Ishikawa (cell line): Measurements from ENCODE around the gene CD74.

Source experiments
- CEBPB ChIP-seq: IDR thresholded peaks from 2 replicates; pipeline ENCODE4 v1.6.1; 2012
- CREB1 ChIP-seq: IDR thresholded peaks from 2 replicates; pipeline ENCODE4 v1.6.1; 2012; ENCODE audit warnings: low read depth
- EGR1 ChIP-seq: IDR thresholded peaks from 2 replicates; pipeline ENCODE4 v1.6.1; 2012
- EP300 ChIP-seq: IDR thresholded peaks from 2 replicates; pipeline ENCODE4 v1.6.1; 2012; ENCODE audit warnings: borderline replicate concordance
- FOXM1 ChIP-seq: IDR thresholded peaks from 2 replicates; pipeline ENCODE4 v1.6.1; 2012; ENCODE audit warnings: low read depth, borderline replicate concordance
- NFIC ChIP-seq: IDR thresholded peaks from 2 replicates; pipeline ENCODE4 v1.6.1; 2012
- RAD21 ChIP-seq: IDR thresholded peaks from 2 replicates; pipeline ENCODE4 v1.6.1; 2012; ENCODE audit warnings: low read depth
- REST ChIP-seq: IDR thresholded peaks from 2 replicates; pipeline ENCODE4 v1.6.1; 2012; ENCODE audit warnings: low read depth, mild to moderate bottlenecking
- TAF1 ChIP-seq: IDR thresholded peaks from 2 replicates; pipeline ENCODE4 v1.6.1; 2012; ENCODE audit warnings: low read depth, mild to moderate bottlenecking
- TCF12 ChIP-seq: IDR thresholded peaks from 2 replicates; pipeline ENCODE4 v1.6.1; 2012; ENCODE audit warnings: low read depth
- TEAD4 ChIP-seq: IDR thresholded peaks from 2 replicates; pipeline ENCODE4 v1.6.1; 2012
- YY1 ChIP-seq: IDR thresholded peaks from 2 replicates; pipeline ENCODE4 v1.6.1; 2012; ENCODE audit warnings: low read depth
- ZBTB7A ChIP-seq: IDR thresholded peaks from 2 replicates; pipeline ENCODE4 v1.6.1; 2012; ENCODE audit warnings: low read depth
- TF ChIP-seq, protein P1 (sequence below): IDR thresholded peaks from 2 replicates; pipeline ENCODE4 v1.6.1; 2012
- TF ChIP-seq, protein P2 (sequence below): IDR thresholded peaks from 2 replicates; pipeline ENCODE4 v1.6.1; 2012

CD74 gene

DNA sequence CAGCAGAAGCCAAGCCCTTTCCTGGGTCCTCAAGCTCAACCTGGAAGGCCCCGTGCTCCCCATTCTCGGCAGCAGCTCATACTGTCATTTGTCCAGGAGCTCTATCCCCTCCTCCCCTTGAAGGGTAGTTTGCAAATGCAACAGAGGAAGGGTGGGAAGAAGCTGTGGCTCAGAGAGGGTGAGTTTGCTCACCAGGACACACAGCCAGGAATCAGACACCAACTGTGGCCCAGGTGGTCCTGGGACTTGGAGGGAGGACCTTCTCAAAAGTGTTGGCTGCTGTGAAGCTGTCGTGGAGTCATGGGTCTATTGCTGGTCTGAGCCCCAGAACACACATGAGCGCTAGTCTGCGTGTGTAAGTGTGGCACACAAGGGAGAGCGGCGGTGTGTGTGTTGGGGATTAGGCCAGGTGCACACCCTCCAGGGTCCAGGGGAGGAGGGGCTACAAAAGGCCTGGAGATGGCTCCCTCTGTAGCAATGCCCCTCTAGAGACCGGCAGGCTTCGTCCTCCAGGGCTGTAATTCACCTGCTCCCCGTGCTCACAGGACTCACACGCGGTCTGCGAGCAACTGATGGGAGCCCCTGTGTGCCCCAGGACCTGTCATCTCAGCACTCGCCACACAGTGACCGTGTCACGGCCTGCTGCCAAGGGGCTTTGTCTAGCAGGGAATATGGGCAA, 45.0 kb upstream of the CD74 start:
- TF ChIP-seq EGR1 (no peak), ZBTB7A (no peak), RAD21 (no peak), REST (no peak), EP300 (no peak), CREB1 (no peak), YY1 (no peak), TEAD4 (no peak), FOXM1 (no peak), TCF12 (no peak), CEBPB (no peak), TAF1 (no peak), NFIC (no peak)
- TF ChIP-seq, protein P1, sequence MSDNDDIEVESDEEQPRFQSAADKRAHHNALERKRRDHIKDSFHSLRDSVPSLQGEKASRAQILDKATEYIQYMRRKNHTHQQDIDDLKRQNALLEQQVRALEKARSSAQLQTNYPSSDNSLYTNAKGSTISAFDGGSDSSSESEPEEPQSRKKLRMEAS, result no peak
- TF ChIP-seq, protein P2, sequence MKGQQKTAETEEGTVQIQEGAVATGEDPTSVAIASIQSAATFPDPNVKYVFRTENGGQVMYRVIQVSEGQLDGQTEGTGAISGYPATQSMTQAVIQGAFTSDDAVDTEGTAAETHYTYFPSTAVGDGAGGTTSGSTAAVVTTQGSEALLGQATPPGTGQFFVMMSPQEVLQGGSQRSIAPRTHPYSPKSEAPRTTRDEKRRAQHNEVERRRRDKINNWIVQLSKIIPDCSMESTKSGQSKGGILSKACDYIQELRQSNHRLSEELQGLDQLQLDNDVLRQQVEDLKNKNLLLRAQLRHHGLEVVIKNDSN, result no peak

DNA sequence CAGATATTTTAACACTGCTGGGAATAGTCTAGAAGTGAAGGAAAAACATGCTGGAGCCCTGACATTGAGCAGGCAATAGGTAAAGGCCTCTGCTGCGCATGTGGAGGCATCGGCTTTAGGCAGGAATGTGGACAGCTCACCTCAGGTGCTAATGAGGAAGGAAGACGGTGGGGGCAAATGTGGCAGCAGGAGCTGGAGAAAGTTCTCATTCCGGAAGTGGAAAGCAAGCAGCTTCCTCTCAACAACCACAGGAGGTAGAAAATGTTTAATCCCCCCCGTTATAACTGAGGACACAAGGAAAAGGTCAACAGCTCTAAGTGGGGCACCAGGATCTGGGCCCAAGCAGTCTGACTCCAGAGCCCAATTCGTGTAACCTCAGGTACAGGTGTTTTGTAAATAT, 44.4 kb upstream of the CD74 start:
- TF ChIP-seq TAF1 (no peak), EP300 (no peak)

- TF ChIP-seq NFIC, result no peak
- no peak for TF ChIP-seq TCF12
- no peak for TF ChIP-seq REST
- no peak for TF ChIP-seq CEBPB
- TF ChIP-seq EP300, result no peak
- no peak for TF ChIP-seq YY1
- TF ChIP-seq CREB1, result no peak
- no peak for TF ChIP-seq TEAD4
- no peak for TF ChIP-seq FOXM1
Measured at GRCh38 chr5:150454492-150455229, 42.0 kb upstream of the CD74 start.

GRCh38 chr5:150452914-150453313, 40.2 kb upstream of the CD74 start:
- no peak for TF ChIP-seq YY1
- TF ChIP-seq TEAD4, result no peak
- no peak for TF ChIP-seq EP300
- TF ChIP-seq, protein P1, result no peak
- TF ChIP-seq REST, result no peak
- TF ChIP-seq, protein P2, result no peak
- no peak for TF ChIP-seq CREB1
- no peak for TF ChIP-seq NFIC
- no peak for TF ChIP-seq ZBTB7A
- TF ChIP-seq EGR1, result no peak
- TF ChIP-seq CEBPB, result no peak
- no peak for TF ChIP-seq TCF12

GRCh38 chr5:150451594-150451993, 38.9 kb upstream of the CD74 start:
- no peak for TF ChIP-seq CREB1
- TF ChIP-seq FOXM1, result no peak
- no peak for TF ChIP-seq TEAD4
- TF ChIP-seq RAD21, result no peak
- no peak for TF ChIP-seq EP300
- TF ChIP-seq NFIC, result no peak
- no peak for TF ChIP-seq EGR1
- no peak for TF ChIP-seq TCF12
- no peak for TF ChIP-seq ZBTB7A
- TF ChIP-seq YY1, result no peak
- TF ChIP-seq REST, result no peak
- TF ChIP-seq, protein P1, result no peak
- TF ChIP-seq CEBPB, result no peak
- TF ChIP-seq, protein P2, result no peak
- TF ChIP-seq TAF1, result no peak
